GM21390 (cell line): ENCODE results near the gene PPM1H.
"Not testable (repeated sequence)": the region's sequence is repeated elsewhere in the genome, so short reads cannot be mapped to it uniquely, and the experiment has no call there.

ENCODE experiments used
- ATAC-seq: cut with Tn5 transposase; IDR thresholded peaks from one replicate; pipeline ENCODE4 v1.9.1; 2021; ENCODE audit not compliant: unreplicated experiment

The PPM1H gene, protein sequence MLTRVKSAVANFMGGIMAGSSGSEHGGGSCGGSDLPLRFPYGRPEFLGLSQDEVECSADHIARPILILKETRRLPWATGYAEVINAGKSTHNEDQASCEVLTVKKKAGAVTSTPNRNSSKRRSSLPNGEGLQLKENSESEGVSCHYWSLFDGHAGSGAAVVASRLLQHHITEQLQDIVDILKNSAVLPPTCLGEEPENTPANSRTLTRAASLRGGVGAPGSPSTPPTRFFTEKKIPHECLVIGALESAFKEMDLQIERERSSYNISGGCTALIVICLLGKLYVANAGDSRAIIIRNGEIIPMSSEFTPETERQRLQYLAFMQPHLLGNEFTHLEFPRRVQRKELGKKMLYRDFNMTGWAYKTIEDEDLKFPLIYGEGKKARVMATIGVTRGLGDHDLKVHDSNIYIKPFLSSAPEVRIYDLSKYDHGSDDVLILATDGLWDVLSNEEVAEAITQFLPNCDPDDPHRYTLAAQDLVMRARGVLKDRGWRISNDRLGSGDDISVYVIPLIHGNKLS

DNA sequence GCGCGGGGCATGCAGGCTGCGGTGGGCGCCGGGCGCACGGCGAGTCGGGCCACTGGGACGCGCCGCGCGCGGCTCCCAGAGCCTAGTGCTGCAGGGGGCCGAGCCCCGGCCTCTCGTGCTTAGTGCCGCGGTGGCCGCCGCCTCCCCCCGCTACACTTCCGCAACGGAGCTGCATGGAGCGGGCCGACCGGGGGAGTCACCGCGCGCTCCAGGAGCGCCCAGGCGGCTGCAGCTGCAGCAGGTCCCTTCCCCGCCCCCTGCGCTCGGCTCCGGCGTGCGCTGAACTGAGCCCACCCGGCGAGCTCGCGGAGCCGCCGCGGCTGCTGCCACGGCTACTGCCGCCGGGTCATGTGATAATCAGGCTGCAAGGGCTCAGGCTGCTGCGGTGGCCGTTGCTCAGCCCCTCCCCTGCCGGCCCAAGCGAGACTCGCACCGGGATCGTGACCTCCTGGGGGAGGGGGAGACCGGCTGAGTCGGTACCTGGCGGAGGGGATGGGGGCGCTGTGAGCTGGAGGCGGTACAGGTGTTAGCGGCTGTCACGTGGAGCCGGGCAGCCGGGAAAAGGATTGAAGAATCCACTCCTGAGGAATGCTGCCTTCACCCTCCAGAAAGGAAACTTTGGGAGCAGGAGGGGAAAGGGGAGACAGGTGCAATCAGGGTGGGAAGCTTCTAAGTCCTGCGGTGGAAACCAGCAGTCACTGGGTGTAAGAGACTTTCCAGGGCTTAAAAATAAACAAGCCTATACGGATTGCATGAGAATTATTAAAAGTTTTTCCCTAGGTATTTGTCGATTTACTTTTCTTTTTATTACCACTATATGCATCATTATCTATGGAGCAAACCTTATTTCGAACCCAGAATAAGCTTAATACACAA is at the start of gene PPM1H:
Gene PPM1H, minus strand, starts transcription at position 352 of the 876 bp plus-strand sequence. CDS start 414 bp downstream, outside the sequence.
- peak; percentile 67 for ATAC-seq

DNA sequence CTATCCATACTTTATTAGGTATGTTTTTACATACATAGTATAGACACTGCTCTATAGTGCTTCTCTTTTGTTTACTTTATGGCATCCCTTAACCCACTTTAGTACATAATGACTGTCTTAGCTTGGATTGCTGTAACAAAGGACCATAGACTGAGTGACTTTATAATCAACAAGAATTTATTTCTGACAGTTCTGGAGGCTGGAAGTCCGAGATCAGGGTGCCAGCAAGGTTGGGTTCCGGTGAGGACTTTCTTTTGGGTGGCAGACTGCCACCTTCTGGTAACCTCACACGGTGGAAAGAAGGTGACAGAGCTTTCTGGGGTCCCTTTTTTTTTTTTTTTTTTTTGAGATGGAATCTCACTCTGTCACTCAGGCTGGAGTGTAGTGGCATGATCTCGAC is 48.6 kb upstream of the PPM1H start:
- ATAC-seq = no peak

DNA sequence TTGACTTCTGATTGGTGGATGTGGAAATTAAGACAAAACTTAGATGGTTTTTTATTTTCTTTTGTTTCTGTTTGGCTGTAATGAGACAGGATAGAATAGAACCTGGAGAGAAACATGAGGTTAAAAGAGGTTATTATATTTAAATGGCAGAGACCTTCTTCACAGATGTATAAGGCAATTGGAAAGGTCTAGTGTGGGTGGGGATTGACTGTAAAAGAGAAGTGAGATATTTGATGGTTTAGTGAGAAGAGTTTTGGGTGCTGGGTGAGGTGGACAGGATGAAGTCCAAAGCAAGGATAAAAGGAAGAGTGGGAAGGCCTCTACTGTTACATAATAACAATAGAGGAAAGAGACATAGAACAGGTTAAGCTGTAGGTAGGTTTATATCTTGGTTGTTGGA is 43.8 kb upstream of the PPM1H start:
- ATAC-seq = no peak

DNA sequence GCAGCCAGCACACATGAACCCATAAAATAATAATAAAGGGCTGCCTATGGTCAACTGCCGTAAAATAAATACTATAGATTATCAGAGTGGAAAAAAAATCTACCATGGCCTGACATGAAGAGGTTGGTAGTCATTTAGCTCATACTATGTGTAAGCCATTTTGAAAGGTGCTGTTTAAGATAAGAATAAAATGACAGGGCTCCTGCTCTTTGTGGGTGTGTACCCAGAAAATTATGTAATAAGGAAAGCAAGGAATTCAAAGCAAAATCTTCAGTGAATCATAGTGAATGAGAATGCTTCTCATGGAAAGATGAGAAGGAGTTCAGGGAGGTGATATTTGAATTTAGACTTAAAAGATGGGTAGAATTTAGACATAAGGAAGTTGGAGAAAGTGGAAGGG is 42.9 kb upstream of the PPM1H start:
- ATAC-seq = no peak

DNA sequence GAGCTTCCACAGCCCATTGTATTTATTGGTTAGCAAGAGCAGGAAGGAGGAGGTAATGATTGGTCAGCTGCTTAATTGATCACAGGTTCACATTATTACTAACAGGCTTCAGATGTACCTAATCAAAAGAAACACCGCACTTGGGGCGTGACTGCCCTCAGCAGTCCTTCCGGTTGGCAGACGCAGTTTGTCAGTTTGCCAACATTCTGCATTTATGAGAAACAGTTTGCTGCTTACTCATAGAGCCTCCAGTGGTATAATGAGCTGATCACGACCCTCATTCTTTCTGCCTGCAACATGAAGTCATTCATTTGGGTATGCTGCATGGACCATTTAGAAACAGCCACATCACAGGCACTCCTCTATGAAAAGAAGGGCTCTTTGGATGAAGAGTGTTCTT is 42.5 kb upstream of the PPM1H start:
- ATAC-seq = no peak

DNA sequence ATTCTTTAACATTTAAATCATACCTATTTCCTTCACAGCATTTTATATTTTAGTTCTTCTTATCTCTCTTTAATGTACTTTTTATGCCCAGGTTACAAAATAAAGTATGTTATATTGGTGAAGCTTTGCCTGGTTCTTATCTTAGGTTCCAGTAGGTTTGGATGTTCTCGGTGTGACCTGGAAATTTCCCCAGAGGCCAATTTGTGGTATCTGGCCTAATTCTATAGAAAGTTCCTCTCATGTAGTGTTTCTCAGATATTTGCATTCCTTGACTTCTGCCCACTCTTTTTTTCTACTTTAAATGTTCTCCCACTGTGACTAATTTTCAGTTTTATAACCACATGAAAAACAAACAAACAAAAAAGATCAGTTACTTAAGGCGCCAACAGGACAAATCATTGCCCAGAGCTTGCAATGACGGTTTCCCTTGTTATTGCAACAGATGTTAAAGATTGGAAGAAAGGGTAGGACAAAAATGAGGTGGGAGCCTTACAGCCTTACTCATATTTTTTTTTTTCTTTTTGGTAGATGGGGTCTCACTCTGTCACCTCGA is 41.2 kb upstream of the PPM1H start:
- no peak for ATAC-seq

DNA sequence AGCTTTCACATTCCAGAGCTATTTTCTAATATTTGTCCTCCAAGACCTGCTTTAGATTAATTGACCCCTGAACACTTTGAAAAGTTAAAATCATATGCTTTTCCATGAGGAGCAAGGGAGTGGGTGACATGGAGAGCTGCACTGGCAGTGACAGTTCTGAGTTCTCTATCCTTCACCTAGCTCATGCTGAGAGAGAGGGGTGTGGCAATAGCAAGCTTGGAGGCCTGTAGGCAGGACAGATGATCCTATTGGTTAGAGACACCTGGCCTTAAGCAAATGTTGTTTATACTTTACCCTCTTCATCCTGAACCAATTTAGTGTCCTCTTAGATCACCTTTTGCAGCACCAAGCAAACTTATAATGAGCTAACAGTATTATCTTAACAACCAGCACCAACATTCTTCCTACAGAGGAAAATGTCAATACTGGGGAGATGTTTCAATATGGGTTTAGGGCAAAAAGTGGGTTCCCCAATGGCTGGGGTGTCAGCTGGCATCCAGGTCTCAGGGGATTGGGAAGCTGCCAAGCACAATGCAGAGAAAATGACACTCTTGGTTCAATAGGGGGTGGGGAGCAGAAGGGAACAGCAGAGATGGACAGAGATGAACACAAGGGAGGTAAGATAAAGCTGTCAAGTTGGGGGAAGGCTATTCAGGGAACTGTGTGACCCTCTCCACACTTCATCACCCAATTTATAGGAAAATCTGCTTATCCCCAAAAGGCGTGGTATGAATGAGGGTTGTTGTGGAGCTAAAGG is 37.0 kb upstream of the PPM1H start:
- no peak for ATAC-seq

DNA sequence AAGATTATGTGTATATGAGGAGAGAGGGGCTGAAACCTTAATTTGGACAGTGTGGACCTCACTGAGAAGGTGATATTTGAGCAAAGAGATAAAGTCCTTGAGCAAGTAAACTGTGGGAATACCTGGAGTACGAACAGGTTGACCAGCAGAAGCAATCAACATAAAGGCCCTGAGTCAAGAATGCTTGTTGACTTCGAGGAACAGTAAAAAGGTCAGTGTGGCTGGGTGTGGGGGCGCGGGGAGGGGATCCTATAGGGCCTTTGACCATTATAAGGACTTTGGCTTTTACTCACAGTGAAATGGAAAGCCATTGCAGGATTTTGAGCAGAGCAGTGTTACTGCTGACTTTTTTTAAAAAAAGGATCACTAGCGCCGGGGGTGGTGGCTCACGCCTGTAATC is 34.7 kb upstream of the PPM1H start:
- no peak for ATAC-seq

DNA sequence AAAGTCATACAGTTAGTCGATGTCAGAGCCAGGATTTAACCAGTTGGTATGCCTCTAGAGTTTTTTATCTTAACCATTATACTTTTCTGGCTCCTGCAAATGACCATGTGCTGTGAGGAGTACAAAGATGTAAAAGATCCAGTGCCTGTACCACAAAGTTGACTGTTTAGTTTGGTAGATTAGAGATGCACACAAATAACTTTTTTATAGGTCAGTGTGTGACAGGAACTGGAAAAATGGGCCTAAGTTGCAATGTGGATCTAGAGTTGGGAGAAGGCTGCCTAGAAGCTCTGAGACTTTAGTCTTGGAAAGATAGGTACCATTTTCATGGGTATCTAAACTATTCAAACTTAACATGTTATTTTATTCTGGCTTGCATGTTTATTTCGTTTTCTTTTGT is 32.8 kb upstream of the PPM1H start:
- ATAC-seq = no peak

DNA sequence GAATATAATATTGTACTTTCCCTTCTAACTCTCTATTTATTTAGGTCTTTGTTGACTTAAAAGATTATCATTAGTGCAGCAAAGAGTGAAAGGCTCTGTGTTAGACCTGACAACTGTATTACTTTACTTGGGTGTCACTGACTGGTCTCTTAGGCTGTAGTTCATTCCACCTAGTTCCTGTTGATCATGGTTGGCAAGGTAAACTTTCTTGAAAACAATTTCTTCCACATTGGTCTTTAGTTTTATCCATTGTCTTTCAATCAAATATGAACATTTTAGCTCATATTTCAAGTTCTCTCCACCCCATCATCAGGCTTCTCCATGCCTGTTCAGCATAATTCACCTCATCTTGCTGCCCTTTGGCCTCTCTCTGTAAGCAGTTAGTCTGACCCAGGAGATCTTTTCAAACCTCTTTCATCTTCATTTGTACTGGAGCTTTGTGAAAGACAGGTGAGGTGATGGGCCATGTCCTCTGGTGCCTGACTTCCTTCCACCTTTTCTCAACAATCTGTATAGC is 32.1 kb upstream of the PPM1H start:
- ATAC-seq = no peak

DNA sequence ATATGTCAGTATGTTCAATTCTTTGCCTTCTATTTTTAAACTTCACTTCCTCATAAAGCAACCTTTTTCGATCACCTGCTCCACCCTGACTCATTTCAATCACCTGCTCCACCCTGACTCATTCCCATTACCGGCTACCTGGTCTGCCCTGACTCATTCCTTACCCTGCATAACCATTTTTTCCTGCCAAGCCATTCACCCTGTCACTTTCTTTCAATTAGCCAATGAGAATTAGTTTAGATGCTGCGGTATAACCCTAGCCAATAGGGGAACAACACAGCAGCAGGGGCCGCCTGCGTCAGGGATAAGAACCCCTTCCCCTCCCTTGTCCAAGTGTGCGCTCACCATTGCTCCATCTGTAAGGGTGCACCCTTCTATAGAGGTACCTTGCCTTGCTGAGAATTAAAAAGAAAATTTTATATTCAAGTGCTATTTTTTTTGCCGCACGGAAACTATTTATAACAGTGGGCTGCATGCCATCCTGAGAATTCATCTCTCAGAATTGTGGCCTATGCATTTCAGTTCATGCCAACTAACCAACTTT is 31.6 kb upstream of the PPM1H start:
- ATAC-seq = not testable (repeated sequence)

DNA sequence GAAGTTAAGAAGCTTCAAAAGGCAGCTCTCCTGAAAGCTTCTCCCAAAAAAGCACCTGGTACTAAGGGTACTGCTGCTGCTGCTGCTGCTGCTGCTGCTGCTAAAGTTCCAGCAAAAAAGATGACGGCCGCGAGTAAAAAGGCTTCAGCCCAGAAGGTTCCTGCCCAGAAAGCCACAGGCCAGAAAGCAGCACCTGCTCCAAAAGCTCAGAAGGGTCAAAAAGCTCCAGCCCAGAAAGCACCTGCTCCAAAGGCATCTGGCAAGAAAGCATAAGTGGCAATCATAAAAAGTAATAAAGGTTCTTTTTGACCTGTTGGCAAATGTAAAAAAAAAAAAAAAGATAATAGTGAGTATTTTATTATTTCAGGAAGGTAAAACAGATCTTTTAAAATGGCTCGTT is 30.8 kb upstream of the PPM1H start:
- not testable (repeated sequence) for ATAC-seq

DNA sequence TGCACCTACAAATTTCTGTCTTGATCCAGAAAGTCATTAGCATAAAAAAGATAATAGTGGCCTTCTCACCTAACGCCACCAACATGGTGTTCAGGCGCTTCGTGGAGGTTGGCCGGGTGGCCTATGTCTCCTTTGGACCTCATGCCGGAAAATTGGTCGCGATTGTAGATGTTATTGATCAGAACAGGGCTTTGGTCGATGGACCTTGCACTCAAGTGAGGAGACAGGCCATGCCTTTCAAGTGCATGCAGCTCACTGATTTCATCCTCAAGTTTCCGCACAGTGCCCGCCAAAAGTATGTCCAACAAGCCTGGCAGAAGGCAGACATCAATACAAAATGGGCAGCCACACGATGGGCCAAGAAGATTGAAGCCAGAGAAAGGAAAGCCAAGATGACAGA is 30.3 kb upstream of the PPM1H start:
- not testable (repeated sequence) for ATAC-seq

DNA sequence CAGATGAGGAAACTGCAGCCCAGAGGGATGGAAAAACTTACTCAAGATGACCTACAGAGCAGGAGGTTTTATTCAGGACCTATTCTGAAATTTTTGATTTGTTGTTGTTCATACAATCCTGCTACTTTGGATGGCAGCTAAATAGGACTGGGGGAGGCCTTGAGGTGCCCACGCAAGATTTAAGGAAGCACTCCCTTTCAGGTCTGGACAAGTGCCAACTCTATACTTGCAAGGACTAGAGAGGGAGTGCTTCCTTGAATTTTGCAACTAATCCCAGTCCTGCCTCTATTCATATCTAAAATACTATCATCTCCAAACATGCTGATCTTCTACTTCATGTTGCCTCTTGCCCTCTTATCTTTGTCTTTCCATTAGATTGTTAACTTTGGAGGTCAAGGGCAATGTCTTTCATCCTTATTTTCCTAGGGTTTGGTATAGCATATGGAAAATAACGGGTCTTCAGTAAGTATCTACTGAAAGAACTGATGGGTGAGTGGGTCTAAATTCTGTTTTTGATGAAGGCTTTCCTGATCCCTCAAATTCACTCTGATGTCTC is 28.6 kb upstream of the PPM1H start:
- ATAC-seq = no peak

DNA sequence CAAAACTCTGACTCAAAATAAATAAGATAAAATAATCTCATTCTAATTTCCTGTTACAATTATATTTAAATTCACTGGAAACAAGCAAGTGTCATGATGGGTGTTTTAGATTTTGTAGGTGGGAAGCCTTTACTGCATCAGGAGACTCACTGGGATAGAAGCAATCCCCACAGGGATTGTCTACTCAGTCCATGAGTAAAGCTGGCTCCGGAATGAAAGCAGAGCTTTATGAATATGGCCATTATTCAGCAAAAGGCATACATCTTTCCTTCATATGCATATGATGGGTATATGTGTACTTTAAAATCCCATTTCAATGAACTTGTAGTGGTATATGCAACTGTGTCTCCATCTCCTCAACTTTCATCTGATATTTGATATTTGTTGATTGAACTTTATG is 25.4 kb upstream of the PPM1H start:
- no peak for ATAC-seq

DNA sequence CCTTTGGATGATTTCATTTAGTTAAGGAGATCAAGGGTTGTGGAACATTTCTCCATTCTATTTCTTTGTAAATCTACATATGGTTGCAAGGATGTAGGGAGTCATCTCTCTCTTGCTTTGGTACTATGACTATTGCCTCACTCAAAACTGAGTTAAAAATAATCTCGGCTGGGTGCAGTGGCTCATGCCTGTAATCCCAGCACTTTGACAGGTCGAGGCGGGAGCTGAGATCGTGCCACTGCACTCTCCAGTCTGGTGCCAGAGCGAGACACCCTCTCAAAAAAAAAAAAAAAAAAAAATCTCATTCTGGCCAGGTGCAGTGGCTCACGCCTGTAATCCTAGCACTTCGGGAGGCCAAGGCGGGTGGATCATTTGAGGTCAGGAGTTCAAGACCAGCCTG is 24.8 kb upstream of the PPM1H start:
- ATAC-seq = no peak

DNA sequence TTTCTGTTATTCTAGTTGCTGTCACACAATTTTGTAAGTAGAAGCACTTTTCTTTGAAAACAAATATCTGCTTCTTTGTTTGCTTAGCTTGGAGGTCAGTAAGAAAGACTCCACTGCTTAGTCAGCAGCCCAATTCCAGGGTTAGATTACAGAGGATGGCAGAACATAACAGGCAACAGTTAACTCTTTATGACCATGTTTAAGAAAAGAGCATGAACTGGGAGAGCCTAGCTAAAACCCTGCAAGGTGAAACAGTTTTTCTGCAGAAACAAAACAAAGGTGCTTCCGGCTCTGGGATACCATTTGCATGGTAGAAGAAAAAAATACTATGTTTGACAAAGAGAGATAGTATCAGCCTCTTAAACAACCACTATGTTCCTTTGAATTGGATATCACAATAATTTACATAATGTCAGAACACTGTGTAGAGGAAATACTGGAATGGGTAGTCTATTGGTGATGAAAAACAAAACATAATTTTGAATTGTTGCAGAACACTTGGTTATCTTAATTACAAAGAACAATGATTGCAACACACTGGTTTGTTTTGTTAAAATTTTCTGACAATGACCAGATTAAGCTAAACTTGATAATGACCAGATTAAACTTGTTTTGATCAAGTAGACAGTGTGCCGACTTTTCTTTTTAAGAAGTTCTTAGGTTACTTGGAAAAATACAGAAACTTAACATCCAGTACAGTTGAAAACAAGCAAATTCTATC is 22.4 kb upstream of the PPM1H start:
- no peak for ATAC-seq

DNA sequence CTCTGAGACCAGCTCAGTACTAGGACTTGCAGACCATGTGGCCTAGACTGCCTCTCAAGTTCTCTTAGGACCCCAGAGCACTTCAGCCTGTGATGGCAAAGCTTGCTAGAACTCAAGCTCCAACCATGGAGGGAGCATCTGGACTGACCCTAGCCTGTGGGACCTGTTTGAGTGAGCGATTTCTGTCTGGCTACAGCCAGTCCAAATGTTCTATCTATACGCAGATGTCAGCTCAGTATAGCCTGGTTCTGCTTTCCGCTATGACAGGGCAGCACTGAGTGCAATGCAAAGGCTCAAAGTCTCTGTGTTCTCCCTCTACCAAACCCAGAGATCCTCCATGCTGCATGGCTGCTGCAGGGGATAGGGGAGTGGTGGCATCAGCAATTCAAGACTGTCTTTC is 20.7 kb upstream of the PPM1H start:
- ATAC-seq = no peak

DNA sequence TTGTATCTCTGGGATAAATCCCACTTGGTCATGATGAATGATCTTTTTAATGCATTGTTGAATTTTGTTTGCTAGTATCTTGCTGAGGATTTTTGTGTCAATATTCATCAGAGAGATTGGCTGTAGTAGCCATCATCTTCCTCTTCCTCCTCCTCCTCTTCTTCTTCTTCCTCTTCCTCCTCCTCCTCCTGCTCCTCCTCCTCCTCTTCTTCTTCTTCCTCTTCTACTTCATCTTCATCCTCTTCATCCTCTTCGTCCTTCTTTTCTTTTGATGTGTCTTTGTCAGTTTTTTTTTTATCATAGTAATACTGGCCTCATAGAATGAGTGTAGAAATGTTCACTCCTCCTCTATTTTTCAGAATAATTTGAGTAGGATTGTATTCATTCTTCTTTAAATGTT is 15.4 kb upstream of the PPM1H start:
- no peak for ATAC-seq
